Sigmoid colon (tissue), 4 donors: ENCODE data around the gene GFER.

Source experiments
- EP300 ChIP-seq, 4 donors: sonication (generic); formaldehyde crosslinking; IDR thresholded peaks; one replicate each; pipeline ENCODE4 v1.6.1; 2017; ENCODE audit warnings: antibody characterized with exemption in 4 of 4
- TF ChIP-seq, protein P1 (sequence below), 4 experiments: fragments of 450-650 bp in 3 of 4; fragments of 200-600 bp in 1 of 4; IDR thresholded peaks; one replicate each; pipeline ENCODE4 v1.5.1; 2016 to 2019; ENCODE audit warnings: antibody characterized with exemption in 4 of 4, mild to moderate bottlenecking in 3 of 4, moderate library complexity in 2 of 4

DNA sequence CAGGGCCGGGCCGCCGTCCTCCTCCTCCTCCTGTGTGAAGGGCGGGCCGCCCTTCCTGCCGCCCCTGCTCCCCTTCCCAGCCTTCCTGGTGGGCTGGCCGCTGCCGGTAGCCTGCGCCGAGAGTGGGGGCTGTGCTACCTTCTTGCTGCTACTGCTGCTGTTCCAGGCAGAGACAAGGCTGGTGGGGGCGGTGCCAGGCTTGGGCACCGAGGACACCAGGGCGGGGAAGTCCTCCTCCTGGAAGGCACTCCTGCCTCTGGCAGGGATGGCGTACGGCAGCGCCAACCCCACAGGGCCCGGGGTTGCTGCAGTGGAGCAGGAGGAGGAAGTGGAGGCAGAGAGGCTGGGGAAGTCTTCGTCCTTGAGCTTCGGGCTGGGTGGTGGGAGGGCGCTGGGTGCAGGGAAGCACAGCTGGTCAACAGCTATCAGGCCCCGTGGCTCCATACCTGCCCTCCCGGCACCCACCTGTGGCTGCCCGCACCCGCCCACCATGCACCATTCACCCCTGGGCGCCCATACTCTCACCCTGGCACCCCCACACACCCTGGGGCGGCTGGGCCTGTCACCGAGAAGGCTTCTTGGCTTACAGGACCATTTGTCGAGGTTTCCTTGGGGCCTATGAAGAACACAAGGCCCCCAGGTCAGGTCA lies 16.0 kb downstream of the GFER start:
- TF ChIP-seq EP300 (IDR thresholded peaks at IDR 0.05) = no peak
- TF ChIP-seq, protein P1, sequence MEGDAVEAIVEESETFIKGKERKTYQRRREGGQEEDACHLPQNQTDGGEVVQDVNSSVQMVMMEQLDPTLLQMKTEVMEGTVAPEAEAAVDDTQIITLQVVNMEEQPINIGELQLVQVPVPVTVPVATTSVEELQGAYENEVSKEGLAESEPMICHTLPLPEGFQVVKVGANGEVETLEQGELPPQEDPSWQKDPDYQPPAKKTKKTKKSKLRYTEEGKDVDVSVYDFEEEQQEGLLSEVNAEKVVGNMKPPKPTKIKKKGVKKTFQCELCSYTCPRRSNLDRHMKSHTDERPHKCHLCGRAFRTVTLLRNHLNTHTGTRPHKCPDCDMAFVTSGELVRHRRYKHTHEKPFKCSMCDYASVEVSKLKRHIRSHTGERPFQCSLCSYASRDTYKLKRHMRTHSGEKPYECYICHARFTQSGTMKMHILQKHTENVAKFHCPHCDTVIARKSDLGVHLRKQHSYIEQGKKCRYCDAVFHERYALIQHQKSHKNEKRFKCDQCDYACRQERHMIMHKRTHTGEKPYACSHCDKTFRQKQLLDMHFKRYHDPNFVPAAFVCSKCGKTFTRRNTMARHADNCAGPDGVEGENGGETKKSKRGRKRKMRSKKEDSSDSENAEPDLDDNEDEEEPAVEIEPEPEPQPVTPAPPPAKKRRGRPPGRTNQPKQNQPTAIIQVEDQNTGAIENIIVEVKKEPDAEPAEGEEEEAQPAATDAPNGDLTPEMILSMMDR (IDR thresholded peaks at IDR 0.05) = no peak
